ENCODE results near the gene HES3. TPM values are rescaled to one million over a fixed set of nuclear protein-coding genes. Genes with fewer than 3 reads are reported as not detected.

The HES3 gene
- total RNA-seq, 1 donor from 2014 or later = not detected

GRCh38 chr1:6271554-6271953, 27.6 kb downstream of the HES3 start:
- intact Hi-C loops (cut with micrococcal nuclease) = no loop called here
- ATAC-seq (no peak), DNase-seq (no peak)

GRCh38 chr1:6272452-6272851, 28.5 kb downstream of the HES3 start:
- DNase-seq (no peak), ATAC-seq (no peak)
- intact Hi-C loops (cut with micrococcal nuclease) = no loop called here

- DNase-seq (no peak), ATAC-seq (no peak)
- intact Hi-C loops (cut with micrococcal nuclease) = no loop called here
Measured at GRCh38 chr1:6272868-6273267, 28.9 kb downstream of the HES3 start.

GRCh38 chr1:6273380-6273891, 29.5 kb downstream of the HES3 start:
- intact Hi-C loops (cut with micrococcal nuclease) = no loop called here
- DNase-seq = no peak
- ATAC-seq = no peak

- DNase-seq = no peak
- intact Hi-C loops (cut with micrococcal nuclease) = no loop called here
- ATAC-seq = no peak
Measured at GRCh38 chr1:6274102-6274501, 30.1 kb downstream of the HES3 start.

GRCh38 chr1:6274622-6275139, 30.7 kb downstream of the HES3 start:
- ATAC-seq = no peak
- intact Hi-C loops (cut with micrococcal nuclease) = no loop called here

GRCh38 chr1:6275826-6276782, 32.1 kb downstream of the HES3 start:
- ATAC-seq (peak; percentile 92), DNase-seq (peak; percentile 80)
- intact Hi-C loops (cut with micrococcal nuclease) = no loop called here

More at GRCh38 chr1:6274622-6275139, 30.7 kb downstream of the HES3 start:
- DNase-seq = no peak

GRCh38 chr1:6276811-6277555, 33.0 kb downstream of the HES3 start:
- DNase-seq (no peak), ATAC-seq (no peak)
- intact Hi-C loops (cut with micrococcal nuclease) = no loop called here

GRCh38 chr1:6278263-6278662, 34.3 kb downstream of the HES3 start:
- no peak for ATAC-seq
- intact Hi-C loops (cut with micrococcal nuclease) = no loop called here
- no peak for DNase-seq

- no peak for ATAC-seq
- intact Hi-C loops (cut with micrococcal nuclease) = no loop called here
- DNase-seq = no peak
Measured at GRCh38 chr1:6279066-6279465, 35.1 kb downstream of the HES3 start.

- intact Hi-C loops (cut with micrococcal nuclease) = no loop called here
- DNase-seq = no peak
- ATAC-seq = no peak
Measured at GRCh38 chr1:6279613-6280383, 35.8 kb downstream of the HES3 start.

GRCh38 chr1:6280761-6281451, 36.9 kb downstream of the HES3 start:
- ATAC-seq (peak; percentile 23), DNase-seq (peak; percentile 60)
- intact Hi-C loops (cut with micrococcal nuclease) = no loop called here

GRCh38 chr1:6281511-6282402, 37.8 kb downstream of the HES3 start:
- intact Hi-C loops (cut with micrococcal nuclease) = no loop called here
- DNase-seq (peak; percentile 29), ATAC-seq (no peak)

GRCh38 chr1:6282577-6283270, 38.7 kb downstream of the HES3 start:
- ATAC-seq (no peak), DNase-seq (no peak)
- intact Hi-C loops (cut with micrococcal nuclease) = no loop called here

- DNase-seq = no peak
- ATAC-seq = no peak
- intact Hi-C loops (cut with micrococcal nuclease) = no loop called here
Measured at GRCh38 chr1:6285336-6285735, 41.4 kb downstream of the HES3 start.

GRCh38 chr1:6286266-6286665, 42.3 kb downstream of the HES3 start:
- intact Hi-C loops (cut with micrococcal nuclease) = no loop called here
- DNase-seq (no peak), ATAC-seq (no peak)

GRCh38 chr1:6287029-6287428, 43.0 kb downstream of the HES3 start:
- DNase-seq (no peak), ATAC-seq (no peak)

More at GRCh38 chr1:6287029-6287428, 43.0 kb downstream of the HES3 start:
- intact Hi-C loops (cut with micrococcal nuclease) = no loop called here
